GM23248 (cell line): ENCODE measurements around the gene PLXNB3. TPM values are rescaled to one million over a fixed set of nuclear protein-coding genes. Genes with fewer than 3 reads are reported as not detected.

Experiments
- DNase-seq: peaks from one replicate; pipeline ENCODE4 v3.0.0-alpha.2; 2015
- H2AFZ ChIP-seq: fragments of 200-600 bp; sonication (generic); 2 replicates; pipeline ENCODE4 v1.6.1; 2016; ENCODE audit warnings: antibody characterized with exemption
- H3F3A ChIP-seq: fragments of 200-600 bp; sonication (generic); 2 replicates; pipeline ENCODE4 v1.6.1; 2016; ENCODE audit warnings: mild to moderate bottlenecking, antibody characterized with exemption, mixed run types; ENCODE audit not compliant: insufficient read depth
- H3K27ac ChIP-seq: fragments of 200-600 bp; sonication (generic); 2 replicates; pipeline ENCODE4 v1.5.1; 2016; ENCODE audit warnings: mild to moderate bottlenecking
- H3K27me3 ChIP-seq: fragments of 200-600 bp; sonication (generic); replicated peaks from 2 replicates; pipeline ENCODE4 v1.6.1; 2016; ENCODE audit warnings: mild to moderate bottlenecking; ENCODE audit not compliant: insufficient read depth
- H3K36me3 ChIP-seq: fragments of 200-600 bp; sonication (generic); 2 replicates; pipeline ENCODE4 v1.6.1; 2016; ENCODE audit warnings: low read depth, mild to moderate bottlenecking
- H3K4me1 ChIP-seq: fragments of 200-600 bp; sonication (generic); 2 replicates; pipeline ENCODE4 v1.6.1; 2016; ENCODE audit warnings: mild to moderate bottlenecking; ENCODE audit not compliant: insufficient read depth
- H3K4me2 ChIP-seq: fragments of 200-600 bp; sonication (generic); one replicate; pipeline ENCODE4 v1.6.1; 2016; ENCODE audit warnings: mild to moderate bottlenecking; ENCODE audit not compliant: unreplicated experiment
- H3K4me3 ChIP-seq: fragments of 200-600 bp; sonication (generic); 2 replicates; pipeline ENCODE4 v1.5.1; 2016; ENCODE audit warnings: mild to moderate bottlenecking
- H3K79me2 ChIP-seq: fragments of 200-600 bp; sonication (generic); 2 replicates; pipeline ENCODE4 v1.6.1; 2016; ENCODE audit warnings: mild to moderate bottlenecking; ENCODE audit not compliant: insufficient read depth
- H3K9ac ChIP-seq: fragments of 200-600 bp; sonication (generic); 2 replicates; pipeline ENCODE4 v1.6.1; 2016; ENCODE audit warnings: mild to moderate bottlenecking
- H3K9me2 ChIP-seq: fragments of 200-600 bp; sonication (generic); 2 replicates; pipeline ENCODE4 v1.6.1; 2016; ENCODE audit warnings: mixed run types, mild to moderate bottlenecking, moderate library complexity; ENCODE audit not compliant: insufficient read depth
- H3K9me3 ChIP-seq: fragments of 200-600 bp; sonication (generic); one replicate; pipeline ENCODE4 v1.6.1; 2017; ENCODE audit warnings: low read depth
- H4K20me1 ChIP-seq: fragments of 200-600 bp; sonication (generic); 2 replicates; pipeline ENCODE4 v1.6.0; 2016; ENCODE audit not compliant: insufficient read depth
- EZH2 ChIP-seq: fragments of 200-600 bp; sonication (generic); IDR thresholded peaks from 2 replicates; pipeline ENCODE4 v1.6.1; 2018; ENCODE audit warnings: antibody characterized with exemption, mild to moderate bottlenecking; ENCODE audit not compliant: insufficient read depth, poor library complexity, severe bottlenecking
- EZH2phosphoT487 ChIP-seq: fragments of 200-600 bp; sonication (generic); IDR thresholded peaks from 2 replicates; pipeline ENCODE4 v1.6.1; 2018; ENCODE audit warnings: antibody characterized with exemption, moderate library complexity, mild to moderate bottlenecking, low read depth; ENCODE audit not compliant: insufficient read depth
- WGBS, 2 experiments: methylation state at CpG; one replicate each; pipeline ENCODE4 v1.1.6; 2015 to 2017; ENCODE audit warnings: low lambda C conversion rate in 2 of 2, low coverage in 1 of 2; ENCODE audit errors: missing lambda C conversion rate in 2 of 2; 5-methylcytosine and 5-hydroxymethylcytosine counted together
- in situ Hi-C: fragments of 300-500 bp; cut with MboI; formaldehyde crosslinking; loops from 2 replicates; pipeline ENCODE4 v1.15.0; 2020
- polyA plus RNA-seq: library from polyadenylated mRNA; unstranded; fragments of >200 nt; fragmentation: Nextera tagmentation; extraction: Ambion mirVana; gene quantifications from 2 replicates; pipeline ENCODE4 v1.2.1, GENCODE V29; 2016
- total RNA-seq: library from RNA; depleted of rRNA; stranded (reverse); fragments of >200 nt; shearing (Covaris generic); gene quantifications from 2 replicates; pipeline ENCODE4 v1.2.3, GENCODE V29; 2014

The PLXNB3 gene
- total and polyA plus RNA-seq, 2 experiments from 2014 or later, result 8.8 to 12.5 TPM

- H3K9me2 ChIP-seq, result no peaks in the 10 kb centered on the region
- no peak overlapping the region for H2AFZ ChIP-seq
- H3K4me2 ChIP-seq, result no peak overlapping the region
- no peak for DNase-seq
- H3K4me3 ChIP-seq, result no peak overlapping the region
- no peaks in the 10 kb centered on the region for H3K36me3 ChIP-seq
- H3F3A ChIP-seq, result no peaks in the 10 kb centered on the region
- 90% methylated on average over 18 to 19 of the region's 25 CpGs for WGBS, 2 experiments
- in situ Hi-C loops, result no loop called here
- H3K9ac ChIP-seq, result no peak overlapping the region
- H3K27me3 ChIP-seq, result no peaks in the 10 kb centered on the region
- peaks cover 1% of the 10 kb centered on the region; the same call in 1 of the 2 replicates for H3K79me2 ChIP-seq
- no peaks in the 10 kb centered on the region for H3K9me3 ChIP-seq
- H3K27ac ChIP-seq, result no peak overlapping the region
- peaks cover 5% of the 10 kb centered on the region; the same call in 1 of the 2 replicates for H3K4me1 ChIP-seq
- no peaks in the 10 kb centered on the region for H4K20me1 ChIP-seq
- no peak for TF ChIP-seq EZH2
- TF ChIP-seq EZH2phosphoT487, result no peak
Measured at GRCh38 chrX:153769865-153770600, 6.0 kb downstream of the PLXNB3 start.

DNA sequence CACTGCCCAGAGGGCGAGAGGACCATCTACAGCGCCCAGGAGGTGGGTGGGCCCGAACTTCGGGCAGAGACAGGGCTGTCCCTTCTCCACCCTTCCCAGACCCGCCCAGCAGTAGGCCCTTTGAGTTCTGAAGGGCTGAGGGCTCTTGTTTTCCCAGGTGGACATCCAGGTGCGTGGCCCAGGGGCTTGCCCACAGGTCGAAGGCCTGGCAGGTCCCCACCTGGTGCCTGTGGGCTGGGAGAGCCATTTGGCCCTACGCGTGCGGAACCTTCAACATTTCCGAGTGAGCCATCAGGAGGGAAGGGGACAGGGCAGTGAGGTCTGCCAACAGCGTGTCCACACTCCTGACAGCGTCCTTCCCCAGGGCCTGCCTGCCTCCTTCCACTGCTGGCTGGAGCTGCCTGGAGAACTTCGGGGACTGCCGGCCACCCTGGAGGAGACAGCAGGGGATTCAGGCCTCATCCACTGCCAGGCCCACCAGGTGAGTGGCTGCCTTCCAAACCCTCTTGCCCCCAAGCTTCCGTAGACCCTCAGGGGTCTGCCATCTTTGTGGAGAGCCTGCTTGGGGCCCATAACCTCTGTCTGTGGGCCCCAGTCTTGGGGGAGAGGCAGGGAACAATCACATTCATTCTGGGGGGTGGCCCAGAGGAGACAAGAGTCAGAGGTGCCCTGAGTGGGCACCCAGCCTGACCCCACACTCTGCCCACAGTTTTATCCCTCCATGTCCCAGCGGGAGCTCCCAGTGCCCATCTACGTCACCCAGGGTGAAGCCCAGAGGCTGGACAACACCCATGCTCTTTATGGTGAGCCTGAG lies 6.8 kb downstream of the PLXNB3 start:
- Histone ChIP-seq H3K4me3 (no peak overlapping the region), H3K36me3 (no peaks in the 10 kb centered on the region), H3K9ac (no peak overlapping the region), H3K4me1 (peaks cover 5% of the 10 kb centered on the region; the same call in 1 of the 2 replicates), H3K9me2 (no peaks in the 10 kb centered on the region), H3K27ac (no peak overlapping the region), H3K4me2 (no peak overlapping the region), H3K9me3 (no peaks in the 10 kb centered on the region), H3F3A (no peaks in the 10 kb centered on the region), H4K20me1 (no peaks in the 10 kb centered on the region), H3K27me3 (no peaks in the 10 kb centered on the region), H2AFZ (no peak overlapping the region), H3K79me2 (no peaks in the 10 kb centered on the region)
- 94 to 100% methylated on average over 9 to 15 of the region's 18 CpGs for WGBS, 2 experiments
- TF ChIP-seq EZH2phosphoT487 (no peak), EZH2 (no peak)
- no peak for DNase-seq
- in situ Hi-C loops, result no loop called here

GRCh38 chrX:153771415-153772315 lies 7.6 kb downstream of the PLXNB3 start:
- Histone ChIP-seq H2AFZ (no peak overlapping the region), H3K36me3 (no peaks in the 10 kb centered on the region), H3K9me2 (no peaks in the 10 kb centered on the region), H3K79me2 (no peaks in the 10 kb centered on the region), H3K4me2 (no peak overlapping the region), H3F3A (no peaks in the 10 kb centered on the region), H3K9me3 (no peaks in the 10 kb centered on the region), H3K27ac (no peak overlapping the region), H3K9ac (no peak overlapping the region), H3K4me1 (peaks cover 3% of the 10 kb centered on the region; the same call in 1 of the 2 replicates), H4K20me1 (no peaks in the 10 kb centered on the region), H3K4me3 (no peak overlapping the region), H3K27me3 (no peaks in the 10 kb centered on the region)
- DNase-seq, result no peak
- WGBS, 2 experiments, result 87 to 97% methylated on average over 7 to 16 of the region's 37 CpGs
- TF ChIP-seq EZH2phosphoT487, result no peak
- TF ChIP-seq EZH2, result no peak
- in situ Hi-C loops, result no loop called here
